Ectodermal cell (in vitro differentiated cells): Measurements from ENCODE around the gene PHF24.

Experiments used
- H3K27ac ChIP-seq: 2 replicates; pipeline ENCODE4 v1.7.0; 2013; ENCODE audit warnings: mild to moderate bottlenecking, low read depth, low read length; ENCODE audit not compliant: insufficient read depth, poor library complexity, severe bottlenecking
- H3K27me3 ChIP-seq: 2 replicates; pipeline ENCODE4 v1.7.0; 2013; ENCODE audit warnings: mild to moderate bottlenecking, low read length; ENCODE audit not compliant: insufficient read depth, control insufficient read depth, poor library complexity, severe bottlenecking
- H3K36me3 ChIP-seq: one replicate; pipeline ENCODE4 v1.7.0; 2013; ENCODE audit warnings: low read length; ENCODE audit not compliant: control insufficient read depth, insufficient read depth
- H3K4me1 ChIP-seq: one replicate; pipeline ENCODE4 v1.7.0; 2013; ENCODE audit warnings: low read length; ENCODE audit not compliant: control insufficient read depth, insufficient read depth
- H3K4me3 ChIP-seq: 2 replicates; pipeline ENCODE4 v1.7.0; 2013; ENCODE audit warnings: low read depth, low read length, control low read depth; ENCODE audit not compliant: insufficient read depth
- H3K9me3 ChIP-seq: 2 replicates; pipeline ENCODE4 v1.7.0; 2013; ENCODE audit warnings: mild to moderate bottlenecking, low read length, moderate library complexity; ENCODE audit not compliant: control insufficient read depth
- WGBS, 2 experiments: methylation state at CpG; one replicate each; pipeline ENCODE4 v1.1.7; 2013; ENCODE audit warnings: missing lambda C conversion rate in 2 of 2; 5-methylcytosine and 5-hydroxymethylcytosine counted together

PHF24 gene

GRCh38 chr9:34982361-34982760 lies 24.3 kb downstream of the PHF24 start:
- no peaks in the 10 kb centered on the region for H3K36me3 ChIP-seq
- H3K9me3 ChIP-seq = no peaks in the 10 kb centered on the region
- no peak overlapping the region for H3K4me3 ChIP-seq
- no peaks in the 10 kb centered on the region for H3K27me3 ChIP-seq
- H3K27ac ChIP-seq = no peak overlapping the region
- 92 to 95% methylated on average over 7 of the region's 7 CpGs for WGBS, 2 experiments
- H3K4me1 ChIP-seq = peaks cover 9% of the 10 kb centered on the region

- Histone ChIP-seq H3K27me3 (no peaks in the 10 kb centered on the region), H3K36me3 (no peaks in the 10 kb centered on the region), H3K27ac (no peak overlapping the region), H3K9me3 (no peaks in the 10 kb centered on the region), H3K4me3 (no peak overlapping the region), H3K4me1 (peaks cover 12% of the 10 kb centered on the region)
- 75 to 85% methylated on average over 2 of the region's 2 CpGs for WGBS, 2 experiments
These were observed 25.1 kb downstream of the PHF24 start for GRCh38 chr9:34983209-34983608.

- no peak overlapping the region for H3K27ac ChIP-seq
- no peak overlapping the region for H3K4me3 ChIP-seq
- H3K4me1 ChIP-seq = peaks cover 17% of the 10 kb centered on the region
- no peaks in the 10 kb centered on the region for H3K36me3 ChIP-seq
- H3K9me3 ChIP-seq = no peaks in the 10 kb centered on the region
- no peaks in the 10 kb centered on the region for H3K27me3 ChIP-seq
- WGBS, 2 experiments = 0 to 10% methylated on average over 1 of the region's 1 CpG
These were observed 26.0 kb downstream of the PHF24 start for GRCh38 chr9:34984049-34984448.

GRCh38 chr9:34985311-34985899 lies 27.3 kb downstream of the PHF24 start:
- H3K36me3 ChIP-seq = no peaks in the 10 kb centered on the region
- H3K27me3 ChIP-seq = no peaks in the 10 kb centered on the region
- no peak overlapping the region for H3K27ac ChIP-seq
- H3K9me3 ChIP-seq = no peaks in the 10 kb centered on the region
- H3K4me3 ChIP-seq = no peak overlapping the region
- WGBS, 2 experiments = 33 to 35% methylated on average over 7 of the region's 7 CpGs
- H3K4me1 ChIP-seq = peaks cover 17% of the 10 kb centered on the region

- H3K4me3 ChIP-seq = no peak overlapping the region
- no peaks in the 10 kb centered on the region for H3K9me3 ChIP-seq
- WGBS, 2 experiments = 78 to 84% methylated on average over 8 to 9 of the region's 9 CpGs
- H3K27me3 ChIP-seq = no peaks in the 10 kb centered on the region
- H3K36me3 ChIP-seq = no peaks in the 10 kb centered on the region
- H3K27ac ChIP-seq = no peak overlapping the region
- peaks cover 22% of the 10 kb centered on the region for H3K4me1 ChIP-seq
These were observed 28.5 kb downstream of the PHF24 start for GRCh38 chr9:34986540-34987047.

GRCh38 chr9:34987160-34987901 lies 29.2 kb downstream of the PHF24 start:
- WGBS, 2 experiments = 83 to 88% methylated on average over 7 of the region's 7 CpGs
- H3K27me3 ChIP-seq = no peaks in the 10 kb centered on the region
- no peak overlapping the region for H3K27ac ChIP-seq
- no peaks in the 10 kb centered on the region for H3K36me3 ChIP-seq
- peaks cover 30% of the 10 kb centered on the region for H3K4me1 ChIP-seq
- no peak overlapping the region for H3K4me3 ChIP-seq
- H3K9me3 ChIP-seq = no peaks in the 10 kb centered on the region

- Histone ChIP-seq H3K9me3 (no peaks in the 10 kb centered on the region), H3K27ac (peak overlapping the region; percentile 88), H3K4me3 (peak overlapping the region; percentile 62), H3K4me1 (peaks cover 36% of the 10 kb centered on the region), H3K27me3 (no peaks in the 10 kb centered on the region), H3K36me3 (no peaks in the 10 kb centered on the region)
- WGBS, 2 experiments = 9 to 12% methylated on average over 24 to 25 of the region's 25 CpGs
These were observed 30.3 kb downstream of the PHF24 start for GRCh38 chr9:34988218-34989002.

GRCh38 chr9:34989003-34989945 lies 31.2 kb downstream of the PHF24 start, which contains the start of gene DNAJB5:
DNAJB5 (plus strand) TSS chr9:34989745; CDS start chr9:34990631, 886 bp downstream.
- no peaks in the 10 kb centered on the region for H3K9me3 ChIP-seq
- no peaks in the 10 kb centered on the region for H3K36me3 ChIP-seq
- H3K4me3 ChIP-seq = peak within 1 kb of the TSS; percentile 65
- no peaks in the 10 kb centered on the region for H3K27me3 ChIP-seq
- peak within 1 kb of the TSS; percentile 91 for H3K27ac ChIP-seq
- 0 to 1% methylated on average over 65 of the region's 65 CpGs for WGBS, 2 experiments
- H3K4me1 ChIP-seq = peaks cover 45% of the 10 kb centered on the region

- Histone ChIP-seq H3K27ac (peak overlapping the region; percentile 91), H3K4me1 (peaks cover 53% of the 10 kb centered on the region), H3K4me3 (peak overlapping the region; percentile 65), H3K9me3 (no peaks in the 10 kb centered on the region), H3K36me3 (no peaks in the 10 kb centered on the region), H3K27me3 (no peaks in the 10 kb centered on the region)
- 0 to 1% methylated on average over 39 of the region's 39 CpGs for WGBS, 2 experiments
These were observed 32.0 kb downstream of the PHF24 start for GRCh38 chr9:34989946-34990635.
